PC-9 (cell line): ENCODE results near the gene SYF2. TPM values are rescaled to one million over a fixed set of nuclear protein-coding genes. Genes with fewer than 3 reads are reported as not detected.

Experiments used
- BruUV-seq: library from RNA; stranded (reverse); fragments of 400-500 nt; replicated peaks from 2 replicates; lab custom pipeline; 2021; lab: Mats Ljungman, UMichigan
- CTCF ChIA-PET: fragments of 300-600 bp; sonication (Branson Sonifier 250); formaldehyde crosslinking; loops from one replicate; lab custom pipeline; 2022; ENCODE audit warnings: antibody characterized with exemption; lab: Charles Lee
- POLR2A ChIA-PET: fragments of 300-600 bp; sonication (Branson Sonifier 250); formaldehyde crosslinking; loops from one replicate; lab custom pipeline; 2022; ENCODE audit warnings: antibody characterized with exemption; ENCODE audit not compliant: unreplicated experiment; lab: Charles Lee
- DNase-seq, 2 experiments: peaks; one replicate each; pipeline versions ENCODE4 v3.0.0 to v3.0.0-alpha.2; 2015 to 2022; ENCODE audit warnings: mixed read lengths in 1 of 2
- H2AFZ ChIP-seq: fragments of 200-600 bp; sonication (generic); 2 replicates; pipeline ENCODE4 v1.8.1; 2017; ENCODE audit warnings: antibody characterized with exemption
- H3F3A ChIP-seq: fragments of 200-600 bp; sonication (generic); 2 replicates; pipeline ENCODE4 v1.8.1; 2017; ENCODE audit warnings: antibody characterized with exemption, mild to moderate bottlenecking, low read depth; ENCODE audit not compliant: insufficient read depth
- H3K27ac ChIP-seq: fragments of 200-600 bp; sonication (generic); 2 replicates; pipeline ENCODE4 v1.6.1; 2016; ENCODE audit warnings: mixed run types
- H3K27me3 ChIP-seq: fragments of 200-600 bp; sonication (generic); 2 replicates; pipeline ENCODE4 v1.6.1; 2016; ENCODE audit warnings: low read depth, mixed run types; ENCODE audit not compliant: insufficient read depth
- H3K36me3 ChIP-seq: fragments of 200-600 bp; sonication (generic); 2 replicates; pipeline ENCODE4 v1.6.1; 2016; ENCODE audit warnings: low read depth, mixed run types
- H3K4me1 ChIP-seq: fragments of 200-600 bp; sonication (generic); replicated peaks from 2 replicates; pipeline ENCODE4 v1.6.1; 2016; ENCODE audit warnings: mixed run types; ENCODE audit not compliant: insufficient read depth
- H3K4me2 ChIP-seq: fragments of 200-600 bp; sonication (generic); 2 replicates; pipeline ENCODE4 v1.6.1; 2017; ENCODE audit warnings: mixed run types
- H3K4me3 ChIP-seq: fragments of 200-600 bp; sonication (generic); 2 replicates; pipeline ENCODE4 v1.6.1; 2016; ENCODE audit warnings: mixed run types
- H3K79me2 ChIP-seq: fragments of 200-600 bp; sonication (generic); 2 replicates; pipeline ENCODE4 v1.6.1; 2017; ENCODE audit warnings: low read depth, mixed run types
- H3K9me2 ChIP-seq: fragments of 200-600 bp; sonication (generic); 2 replicates; pipeline ENCODE4 v1.8.1; 2017; ENCODE audit warnings: mild to moderate bottlenecking; ENCODE audit not compliant: insufficient read depth
- H3K9me3 ChIP-seq: fragments of 200-600 bp; sonication (generic); 2 replicates; pipeline ENCODE4 v1.8.1; 2016; ENCODE audit warnings: low read depth; ENCODE audit not compliant: insufficient read depth
- H4K20me1 ChIP-seq: fragments of 200-600 bp; sonication (generic); 2 replicates; pipeline ENCODE4 v1.8.1; 2017; ENCODE audit not compliant: insufficient read depth
- CTCF ChIP-seq: fragments of 200-600 bp; sonication (generic); conservative IDR thresholded peaks from 2 replicates; pipeline ENCODE4 v1.6.1; 2017; ENCODE audit warnings: mixed run types, antibody characterized with exemption, mild to moderate bottlenecking, moderate library complexity
- EZH2 ChIP-seq: fragments of 200-600 bp; sonication (generic); IDR thresholded peaks from 2 replicates; pipeline ENCODE4 v1.8.0; 2017; ENCODE audit warnings: antibody characterized with exemption, low read depth
- intact Hi-C: fragments of 100-400 bp; cut with micrococcal nuclease; formaldehyde crosslinking; loops from one replicate; pipeline ENCODE4 v1.10.0; 2022; ENCODE audit not compliant: unreplicated experiment
- total RNA-seq: library from RNA; stranded (reverse); gene quantifications from 2 replicates; pipeline ENCODE4 v1.2.3, GENCODE V29; 2021

The SYF2 gene
- total RNA-seq, 1 experiment from 2014 or later = 48.1 TPM

DNA sequence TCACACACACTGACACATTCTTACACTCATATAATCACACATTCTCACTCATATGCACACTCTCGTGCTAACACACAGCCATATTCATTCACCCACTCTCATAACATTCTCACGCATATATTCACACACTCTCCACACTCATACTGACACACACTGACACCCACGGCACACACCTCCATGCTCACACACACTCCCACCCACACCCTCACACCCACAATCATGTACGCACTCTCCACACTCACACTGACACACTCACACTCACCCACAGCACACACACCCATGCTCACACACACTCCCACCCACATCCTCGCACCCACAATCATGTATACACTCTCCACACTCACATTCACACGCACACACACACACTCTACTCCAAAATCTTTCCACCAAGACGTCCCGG lies 38.2 kb downstream of the SYF2 start:
- ChIA-PET POLR2A (no interaction called here), CTCF (no interaction called here)
- Histone ChIP-seq H3K9me3 (no peaks in the 10 kb centered on the region), H3K4me1 (no peaks in the 10 kb centered on the region), H2AFZ (no peak overlapping the region), H3K9me2 (no peaks in the 10 kb centered on the region), H3K4me3 (no peak overlapping the region), H3F3A (no peaks in the 10 kb centered on the region), H3K27ac (no peak overlapping the region), H3K27me3 (peaks cover 4% of the 10 kb centered on the region; the same call in 1 of the 2 replicates), H4K20me1 (no peaks in the 10 kb centered on the region), H3K36me3 (no peaks in the 10 kb centered on the region), H3K4me2 (no peak overlapping the region), H3K79me2 (no peaks in the 10 kb centered on the region)
- DNase-seq = no peak
- intact Hi-C loops = no loop called here
- BruUV-seq = no TSS peak
- TF ChIP-seq CTCF (no peak), EZH2 (no peak)

- Histone ChIP-seq H3K79me2 (no peaks in the 10 kb centered on the region), H3K4me2 (no peak overlapping the region), H3K36me3 (no peaks in the 10 kb centered on the region), H3K4me3 (no peak overlapping the region), H3K9me3 (no peaks in the 10 kb centered on the region), H2AFZ (no peak overlapping the region), H3F3A (no peaks in the 10 kb centered on the region), H4K20me1 (no peaks in the 10 kb centered on the region), H3K27ac (no peak overlapping the region), H3K27me3 (peaks cover 4% of the 10 kb centered on the region; the same call in 1 of the 2 replicates), H3K9me2 (no peaks in the 10 kb centered on the region), H3K4me1 (no peaks in the 10 kb centered on the region)
- no TSS peak for BruUV-seq
- no peak for DNase-seq
- ChIA-PET CTCF (no interaction called here), POLR2A (no interaction called here)
- TF ChIP-seq CTCF (no peak), EZH2 (no peak)
- intact Hi-C loops = no loop called here
These were observed 39.1 kb downstream of the SYF2 start for GRCh38 chr1:25193229-25193628.

- BruUV-seq = no TSS peak
- ChIA-PET CTCF (no interaction called here), POLR2A (no interaction called here)
- Histone ChIP-seq H3F3A (no peaks in the 10 kb centered on the region), H2AFZ (no peak overlapping the region), H3K4me3 (no peak overlapping the region), H3K79me2 (no peaks in the 10 kb centered on the region), H4K20me1 (no peaks in the 10 kb centered on the region), H3K27me3 (peaks cover 4% of the 10 kb centered on the region; the same call in 1 of the 2 replicates), H3K4me2 (no peak overlapping the region), H3K9me3 (no peaks in the 10 kb centered on the region), H3K27ac (no peak overlapping the region), H3K9me2 (no peaks in the 10 kb centered on the region), H3K4me1 (no peaks in the 10 kb centered on the region), H3K36me3 (no peaks in the 10 kb centered on the region)
- no peak for DNase-seq
- no peak for TF ChIP-seq EZH2
- TF ChIP-seq CTCF = no peak
- intact Hi-C loops = no loop called here
These were observed 40.1 kb downstream of the SYF2 start for GRCh38 chr1:25192154-25192553.
